Transverse colon (tissue), 1 donor: Measurements from ENCODE around the gene RASSF3.
"Not testable (repeated sequence)": the region's sequence is repeated elsewhere in the genome, so short reads cannot be mapped to it uniquely, and the experiment has no call there.

Experiments
- EP300 ChIP-seq: sonication (generic); formaldehyde crosslinking; IDR thresholded peaks from one replicate; pipeline ENCODE4 v1.6.1; 2017; ENCODE audit warnings: antibody characterized with exemption, low read depth
- POLR2A ChIP-seq: fragments of 450-650 bp; IDR thresholded peaks from one replicate; pipeline ENCODE4 v1.6.1; 2016; ENCODE audit warnings: antibody characterized with exemption, mild to moderate bottlenecking, moderate library complexity

- TF ChIP-seq POLR2A, EP300: not testable (repeated sequence)
These were observed 79.9 kb downstream of the RASSF3 start for GRCh38 chr12:64690236-64690635.
